GM19351 (cell line): Measurements from ENCODE around the gene FAM81A.

ENCODE experiments used
- ATAC-seq: cut with Tn5 transposase; IDR thresholded peaks from one replicate; pipeline ENCODE4 v1.9.1; 2021; ENCODE audit warnings: mild to moderate bottlenecking, moderate library complexity; ENCODE audit not compliant: unreplicated experiment

FAM81A gene

GRCh38 chr15:59569477-59569876, 131.5 kb downstream of the FAM81A start:
- no peak for ATAC-seq

- ATAC-seq = no peak
Measured at GRCh38 chr15:59570315-59570714, 132.3 kb downstream of the FAM81A start.

GRCh38 chr15:59571606-59572005, 133.6 kb downstream of the FAM81A start:
- ATAC-seq = no peak
